Endothelial cell of hepatic sinusoid (primary cell): ENCODE measurements around the gene RXRB.

ENCODE experiments used
- in situ Hi-C: cut with HindIII; loops from 2 replicates; pipeline ENCODE4 v1.10.0; 2017; ENCODE audit warnings: low sequenced_read_pairs

Gene RXRB

DNA sequence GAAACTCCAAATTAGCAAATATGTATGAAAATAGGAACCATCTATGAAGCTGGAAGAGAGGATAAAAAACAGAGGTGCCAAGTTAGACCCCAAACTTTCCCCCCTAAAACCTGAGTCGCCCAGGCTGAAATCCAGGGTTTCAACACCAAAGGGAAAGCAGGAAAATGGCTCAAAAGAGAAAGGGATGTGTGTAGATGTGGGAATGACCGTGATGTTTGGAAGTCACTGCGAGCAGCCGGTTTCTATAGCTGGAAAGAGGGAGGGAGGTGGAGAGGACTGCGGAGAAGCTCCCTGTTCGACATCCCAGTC, 12.3 kb upstream of the RXRB start:
- in situ Hi-C loops: no loop called here

DNA sequence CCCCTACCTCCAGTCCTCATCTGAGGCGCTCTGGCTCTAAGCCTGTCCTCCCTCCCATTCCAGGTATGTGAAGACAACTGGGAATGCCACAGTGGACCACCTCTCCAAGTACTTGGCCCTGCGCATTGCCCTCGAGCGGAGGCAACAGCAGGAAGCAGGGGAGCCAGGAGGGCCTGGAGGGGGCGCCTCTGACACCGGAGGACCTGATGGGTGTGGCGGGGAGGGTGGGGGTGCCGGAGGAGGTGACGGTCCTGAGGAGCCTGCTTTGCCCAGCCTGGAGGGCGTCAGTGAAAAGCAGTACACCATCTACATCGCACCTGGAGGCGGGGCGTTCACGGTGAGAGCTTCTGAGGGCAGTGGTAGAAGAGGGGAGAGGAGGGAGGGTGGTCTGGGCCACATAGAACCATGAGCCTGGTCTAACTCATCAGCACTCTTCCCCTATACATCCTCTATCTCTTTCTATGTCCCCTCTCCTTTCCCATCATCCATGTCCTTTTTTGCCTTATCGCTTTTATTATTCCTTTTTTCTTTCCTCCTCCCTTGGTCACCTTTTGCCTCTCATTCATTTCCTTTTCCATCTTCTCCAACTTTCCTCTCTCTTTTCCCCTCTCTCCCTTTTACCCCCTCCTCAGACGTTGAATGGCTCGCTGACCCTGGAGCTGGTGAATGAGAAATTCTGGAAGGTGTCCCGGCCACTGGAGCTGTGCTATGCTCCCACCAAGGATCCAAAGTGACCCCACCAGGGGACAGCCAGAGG, 11.4 kb upstream of the RXRB start:
- in situ Hi-C loops: no loop called here

DNA sequence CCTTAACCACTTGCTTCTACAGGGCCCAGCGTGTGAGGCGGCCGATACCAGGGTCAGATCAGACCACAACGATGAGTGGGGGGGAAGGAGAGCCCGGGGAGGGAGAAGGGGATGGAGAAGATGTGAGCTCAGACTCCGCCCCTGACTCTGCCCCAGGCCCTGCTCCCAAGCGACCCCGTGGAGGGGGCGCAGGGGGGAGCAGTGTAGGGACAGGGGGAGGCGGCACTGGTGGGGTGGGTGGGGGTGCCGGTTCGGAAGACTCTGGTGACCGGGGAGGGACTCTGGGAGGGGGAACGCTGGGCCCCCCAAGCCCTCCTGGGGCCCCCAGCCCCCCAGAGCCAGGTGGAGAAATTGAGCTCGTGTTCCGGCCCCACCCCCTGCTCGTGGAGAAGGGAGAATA, 10.7 kb upstream of the RXRB start:
- in situ Hi-C loops: no loop called here

DNA sequence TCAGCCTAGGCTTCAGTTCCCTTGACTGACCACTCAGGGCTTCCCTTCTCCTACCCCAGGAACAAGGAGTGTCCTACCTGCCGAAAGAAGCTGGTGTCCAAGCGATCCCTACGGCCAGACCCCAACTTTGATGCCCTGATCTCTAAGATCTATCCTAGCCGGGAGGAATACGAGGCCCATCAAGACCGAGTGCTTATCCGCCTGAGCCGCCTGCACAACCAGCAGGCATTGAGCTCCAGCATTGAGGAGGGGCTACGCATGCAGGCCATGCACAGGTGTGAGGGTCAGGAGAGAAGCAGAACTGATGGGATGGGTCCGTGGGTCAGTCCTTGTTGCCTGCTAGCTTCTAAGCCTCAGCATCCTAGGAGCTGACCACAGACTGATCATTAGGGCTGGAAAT, 9.4 kb upstream of the RXRB start:
- in situ Hi-C loops: loop anchor here (5.0 kb wide), 1 partner anchor 63 kb away; no protein-coding TSS in a partner anchor

DNA sequence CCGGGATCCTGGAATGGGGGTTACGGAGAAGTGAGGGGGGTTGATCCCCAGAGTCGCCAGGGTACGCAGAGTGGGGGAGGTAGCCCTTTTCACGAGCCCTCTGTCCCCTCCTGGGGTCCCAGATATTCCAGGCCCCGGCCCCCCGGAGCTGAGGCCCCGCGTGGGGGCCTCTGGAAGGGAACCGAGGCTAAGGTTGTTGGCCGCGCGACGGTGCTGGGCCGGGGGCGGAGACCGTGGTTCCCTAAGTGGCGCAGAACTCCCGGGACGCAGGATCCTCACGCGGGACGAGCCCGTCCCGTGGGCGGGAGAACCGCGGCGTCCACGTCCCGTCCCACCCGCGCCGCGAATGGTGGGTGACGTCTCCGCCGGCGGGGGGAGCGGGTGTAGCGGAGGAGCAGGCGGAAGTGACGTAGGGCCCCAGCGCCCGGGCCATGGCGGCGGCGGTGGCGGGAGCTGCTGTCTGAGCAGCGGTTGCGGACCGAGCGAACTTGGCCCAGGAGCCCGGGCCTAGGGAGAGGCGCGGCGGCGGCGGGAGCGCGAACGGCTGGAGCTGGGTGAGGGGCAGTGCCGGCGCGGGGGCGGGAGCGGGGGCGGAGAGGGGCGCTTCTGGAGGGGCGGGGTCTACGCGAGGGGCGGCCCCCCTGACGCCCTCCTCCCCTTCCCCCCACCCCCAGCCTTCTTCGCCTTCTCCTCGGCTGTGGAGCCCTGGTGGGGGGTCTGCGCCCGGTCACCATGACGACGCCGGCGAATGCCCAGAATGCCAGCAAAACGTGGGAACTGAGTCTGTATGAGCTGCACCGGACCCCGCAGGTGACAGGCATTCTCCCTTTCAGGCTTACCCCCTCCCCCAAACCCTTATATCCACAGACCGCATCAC, 7.9 kb upstream of the RXRB start, which contains the start of gene RING1:
TSS of gene RING1 (plus strand) at position 410 of the 877 bp plus-strand sequence. CDS start at position 733, 323 bp downstream.
- in situ Hi-C loops: loop anchor here (5.0 kb wide), 1 partner anchor 61 kb away; no protein-coding TSS in a partner anchor

DNA sequence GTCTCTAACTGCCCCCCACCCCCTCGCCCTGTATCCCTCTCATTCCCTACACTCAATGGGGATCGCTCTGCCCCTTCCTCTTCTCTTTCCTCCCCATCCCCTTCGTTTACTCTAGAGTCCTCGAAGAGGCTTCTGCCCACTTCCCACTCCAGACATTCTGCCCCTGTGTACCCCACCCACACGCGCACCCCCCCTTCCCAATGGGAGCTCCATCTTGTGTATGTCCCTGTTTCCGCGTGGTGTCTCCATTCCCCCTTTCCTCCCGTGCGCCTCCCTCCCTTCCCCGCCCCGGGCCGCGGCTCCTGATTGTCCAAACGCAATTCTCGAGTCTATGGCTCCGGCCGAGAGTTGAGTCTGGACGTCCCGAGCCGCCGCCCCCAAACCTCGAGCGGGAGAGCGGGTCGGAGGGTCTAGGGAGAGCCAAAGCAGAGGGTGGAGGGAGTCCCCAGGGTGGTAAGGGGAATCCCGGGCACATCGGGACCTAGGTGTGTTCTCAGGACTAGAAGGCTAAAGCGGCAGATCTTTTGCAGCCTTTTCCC, 7.2 kb upstream of the RXRB start:
- in situ Hi-C loops: loop anchor here (5.0 kb wide), 1 partner anchor 60 kb away; no protein-coding TSS in a partner anchor

DNA sequence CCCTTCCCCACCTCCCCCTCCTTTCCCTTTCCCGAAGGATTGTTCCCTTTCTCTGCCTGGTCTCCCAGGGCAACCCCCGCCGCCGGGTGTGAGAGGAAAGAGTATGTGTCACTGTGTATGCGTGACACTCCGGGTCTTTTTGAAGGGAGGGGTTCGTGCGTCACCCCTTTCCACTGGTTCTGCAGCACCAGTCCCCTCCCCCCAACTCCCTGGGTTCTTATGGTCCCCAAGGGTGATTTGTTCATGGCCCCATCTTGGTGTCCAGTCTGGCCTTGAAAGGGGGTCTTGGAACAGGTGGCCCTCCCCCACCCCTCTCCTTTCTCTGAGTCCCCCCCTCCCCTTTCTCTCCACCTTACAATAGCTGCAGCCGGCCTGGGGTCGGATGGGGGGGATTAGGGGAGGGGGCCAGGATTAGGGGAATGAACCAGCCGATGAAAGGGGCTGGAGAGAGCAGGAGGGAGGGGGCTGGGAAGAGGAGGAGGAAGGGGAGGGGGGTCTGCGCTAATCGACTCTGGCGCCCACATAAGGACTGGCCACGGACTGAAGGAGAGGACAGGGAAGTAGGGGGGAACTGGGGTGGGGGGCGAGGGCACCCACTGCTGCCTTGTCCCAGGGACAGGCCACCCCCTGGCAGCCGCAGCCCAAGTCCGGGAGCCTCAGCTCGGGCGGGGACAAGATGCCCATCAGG, 6.5 kb upstream of the RXRB start:
- in situ Hi-C loops: loop anchor here (5.0 kb wide), 1 partner anchor 60 kb away; no protein-coding TSS in a partner anchor

DNA sequence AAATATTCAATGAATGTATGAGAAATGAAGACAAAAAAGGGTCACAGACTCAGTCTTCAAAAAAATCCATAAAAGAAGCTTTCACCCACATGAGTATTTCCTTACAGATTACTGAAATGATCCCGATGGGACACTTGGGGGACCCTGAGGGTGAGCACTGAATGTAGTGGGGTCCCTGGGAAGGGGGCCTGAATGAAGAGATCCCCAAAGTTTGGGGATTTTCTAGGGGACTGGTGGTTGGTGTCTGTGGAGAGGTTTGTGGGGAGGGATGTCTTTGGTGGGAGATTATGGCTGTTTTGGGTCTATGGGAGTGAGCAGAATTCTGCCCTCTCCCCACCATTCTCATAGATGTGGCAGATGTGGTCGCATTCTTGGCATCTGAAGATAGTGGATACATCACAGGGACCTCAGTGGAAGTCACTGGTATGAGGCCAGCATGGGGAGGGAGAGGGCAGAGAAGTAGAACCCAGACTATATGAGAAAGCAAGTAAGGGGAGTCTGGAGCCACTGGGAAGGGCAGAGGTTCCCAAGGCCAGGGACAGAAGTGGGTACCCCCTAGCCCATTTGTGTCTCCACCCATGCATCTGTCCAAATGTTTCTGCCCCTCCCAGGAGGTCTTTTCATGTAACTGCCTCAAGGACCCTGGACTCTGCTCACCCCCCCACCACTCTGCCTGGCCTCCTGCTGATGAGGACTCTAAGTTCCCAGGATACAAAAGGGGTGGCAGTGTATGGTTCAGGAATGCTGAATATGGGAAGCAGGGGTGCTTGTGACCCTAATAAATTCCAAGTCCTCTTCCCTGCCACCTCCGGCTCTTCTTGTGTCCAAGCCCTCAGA, 5.8 kb upstream of the RXRB start:
- in situ Hi-C loops: loop anchor here (5.0 kb wide), 1 partner anchor 59 kb away; no protein-coding TSS in a partner anchor

DNA sequence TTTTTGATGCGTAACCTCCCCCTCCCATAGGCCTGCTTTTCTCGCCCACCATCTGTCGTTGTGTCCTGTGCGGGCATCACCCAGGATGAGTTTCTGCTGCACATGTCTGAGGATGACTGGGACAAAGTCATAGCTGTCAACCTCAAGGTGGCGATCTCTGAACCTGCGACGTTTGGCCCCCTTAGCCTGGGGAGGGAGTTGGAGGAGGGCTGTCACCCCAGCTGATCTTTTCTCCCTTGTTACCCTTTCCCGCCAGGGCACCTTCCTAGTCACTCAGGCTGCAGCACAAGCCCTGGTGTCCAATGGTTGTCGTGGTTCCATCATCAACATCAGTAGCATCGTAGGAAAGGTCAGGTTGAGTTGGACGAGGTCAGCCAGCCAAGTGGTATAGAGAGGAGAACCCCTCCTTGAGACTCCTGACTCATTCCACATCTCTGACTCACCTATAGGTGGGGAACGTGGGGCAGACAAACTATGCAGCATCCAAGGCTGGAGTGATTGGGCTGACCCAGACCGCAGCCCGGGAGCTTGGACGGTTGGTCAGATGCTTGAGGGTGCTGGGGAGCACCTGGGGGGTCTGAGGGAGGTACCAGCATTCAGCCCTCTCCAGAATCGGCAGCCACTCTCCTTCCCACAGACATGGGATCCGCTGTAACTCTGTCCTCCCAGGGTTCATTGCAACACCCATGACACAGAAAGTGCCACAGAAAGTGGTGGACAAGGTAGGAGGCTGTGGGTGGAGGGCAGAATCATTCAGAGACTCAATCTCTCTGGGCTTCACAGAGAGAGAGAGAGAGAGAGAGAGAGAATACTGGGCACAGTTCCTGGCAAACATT, 4.9 kb upstream of the RXRB start:
- in situ Hi-C loops: loop anchor here (5.0 kb wide), 1 partner anchor 58 kb away; no protein-coding TSS in a partner anchor

DNA sequence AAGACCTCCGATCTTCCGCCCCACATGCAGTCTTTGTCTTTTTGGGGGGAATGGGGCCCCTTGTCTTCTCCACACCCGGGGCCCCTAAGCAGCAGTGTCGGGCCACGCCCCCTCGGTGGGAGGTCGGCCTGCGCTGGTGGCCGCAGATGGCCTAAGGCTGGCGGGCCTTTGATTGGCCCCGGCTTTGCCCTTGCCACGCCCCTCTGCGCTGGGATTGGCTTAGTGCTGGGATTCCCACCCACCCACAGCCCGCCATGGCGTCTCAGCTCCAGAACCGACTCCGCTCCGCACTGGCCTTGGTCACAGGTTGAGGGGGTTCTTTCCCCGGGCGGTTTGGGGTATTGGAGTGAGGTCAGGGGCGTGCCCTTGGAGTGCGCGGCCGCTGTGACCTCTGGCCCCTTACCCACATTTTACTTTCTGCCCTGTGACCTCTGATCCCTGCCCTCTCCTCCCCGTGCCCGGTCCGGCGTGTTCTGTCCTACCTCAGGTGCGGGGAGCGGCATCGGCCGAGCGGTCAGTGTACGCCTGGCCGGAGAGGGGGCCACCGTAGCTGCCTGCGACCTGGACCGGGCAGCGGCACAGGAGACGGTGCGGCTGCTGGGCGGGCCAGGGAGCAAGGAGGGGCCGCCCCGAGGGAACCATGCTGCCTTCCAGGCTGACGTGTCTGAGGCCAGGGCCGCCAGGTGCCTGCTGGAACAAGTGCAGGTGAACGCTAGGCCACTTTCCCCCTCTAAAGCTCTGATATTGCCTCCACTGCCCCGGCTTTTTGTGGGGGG, 4.1 kb upstream of the RXRB start, which contains the start of gene HSD17B8:
TSS of gene HSD17B8 (plus strand) at position 241 of the 776 bp plus-strand sequence. CDS start at position 255, 14 bp downstream.
- in situ Hi-C loops: loop anchor here (5.0 kb wide), 1 partner anchor 57 kb away; no protein-coding TSS in a partner anchor

DNA sequence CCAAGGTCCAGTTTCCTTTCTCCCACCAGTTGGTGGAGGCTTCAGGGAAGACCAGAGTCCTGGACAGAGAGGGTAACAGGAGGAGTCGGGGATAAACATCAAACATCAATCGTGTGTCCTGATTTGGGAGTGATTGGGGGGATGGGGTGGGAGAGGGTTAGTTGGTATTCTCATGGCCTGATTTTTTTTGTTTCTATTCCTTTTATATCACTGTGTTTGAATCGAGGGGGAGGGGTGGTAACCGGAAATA, 3.6 kb upstream of the RXRB start:
- in situ Hi-C loops: no loop called here

DNA sequence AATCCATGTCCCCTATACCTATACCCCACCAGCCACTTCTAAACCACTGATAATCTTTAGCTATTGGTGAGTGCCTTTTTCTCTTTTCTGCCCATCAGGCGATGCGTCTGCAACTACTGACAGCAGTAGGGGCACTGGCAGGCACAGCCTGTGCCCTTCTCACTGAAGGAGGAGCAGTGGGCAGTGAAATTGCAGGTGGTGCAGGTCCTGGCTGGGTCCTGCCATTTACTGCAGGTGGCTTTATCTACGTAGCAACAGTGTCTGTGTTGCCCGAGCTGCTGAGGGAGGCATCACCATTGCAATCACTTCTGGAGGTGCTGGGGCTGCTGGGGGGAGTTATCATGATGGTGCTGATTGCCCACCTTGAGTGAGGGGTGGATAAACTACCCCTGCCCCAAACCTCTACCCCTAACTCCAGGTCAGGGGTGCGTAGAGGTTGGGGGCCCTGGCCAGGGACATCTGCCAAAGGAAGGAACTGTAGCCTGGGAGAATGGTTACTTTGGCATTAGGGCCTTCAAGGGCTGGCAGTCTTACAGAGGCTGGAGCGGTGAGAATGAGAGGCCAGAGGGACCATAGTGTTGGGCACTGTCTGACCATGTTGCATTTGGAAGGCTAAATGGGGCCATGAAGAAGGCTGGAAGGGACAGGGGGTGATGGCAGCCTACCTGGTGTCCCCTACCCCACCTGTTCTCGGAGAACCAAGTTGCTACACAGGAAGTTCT, 3.1 kb upstream of the RXRB start:
- in situ Hi-C loops: no loop called here

DNA sequence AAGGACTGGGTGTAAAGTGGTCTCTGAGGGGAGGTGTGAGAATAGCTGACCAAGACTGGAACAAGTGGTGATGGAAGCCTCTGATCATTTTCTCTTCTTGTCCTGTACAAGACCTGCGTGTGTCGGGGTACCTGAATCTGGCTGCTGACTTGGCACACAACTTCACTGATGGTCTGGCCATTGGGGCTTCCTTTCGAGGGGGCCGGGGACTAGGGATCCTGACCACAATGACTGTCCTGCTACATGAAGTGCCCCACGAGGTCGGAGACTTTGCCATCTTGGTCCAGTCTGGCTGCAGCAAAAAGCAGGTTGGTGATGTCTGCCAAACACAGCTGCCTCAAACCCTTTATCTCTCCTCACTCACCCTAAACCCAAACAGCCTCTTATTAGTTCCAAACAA, 2.3 kb upstream of the RXRB start:
- in situ Hi-C loops: no loop called here

DNA sequence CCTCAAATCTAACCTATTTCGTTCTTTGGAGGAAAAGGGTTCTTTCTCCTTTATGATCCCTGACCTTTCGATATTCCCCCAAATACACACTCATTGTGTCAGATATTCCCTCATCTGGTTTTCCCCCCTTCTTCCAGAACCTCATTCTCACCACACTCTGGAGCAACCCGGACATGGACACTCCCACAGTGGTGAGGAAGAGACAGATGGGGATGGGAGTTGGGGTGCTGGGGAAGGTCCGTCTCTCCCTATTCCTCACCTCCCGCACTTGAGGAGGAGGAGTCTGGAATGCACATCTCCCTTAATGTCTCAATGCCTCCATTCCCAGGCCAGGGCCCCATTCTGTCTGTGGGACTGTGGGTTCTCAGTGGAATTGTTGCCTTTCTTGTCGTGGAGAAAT, 1.5 kb upstream of the RXRB start:
- in situ Hi-C loops: no loop called here

DNA sequence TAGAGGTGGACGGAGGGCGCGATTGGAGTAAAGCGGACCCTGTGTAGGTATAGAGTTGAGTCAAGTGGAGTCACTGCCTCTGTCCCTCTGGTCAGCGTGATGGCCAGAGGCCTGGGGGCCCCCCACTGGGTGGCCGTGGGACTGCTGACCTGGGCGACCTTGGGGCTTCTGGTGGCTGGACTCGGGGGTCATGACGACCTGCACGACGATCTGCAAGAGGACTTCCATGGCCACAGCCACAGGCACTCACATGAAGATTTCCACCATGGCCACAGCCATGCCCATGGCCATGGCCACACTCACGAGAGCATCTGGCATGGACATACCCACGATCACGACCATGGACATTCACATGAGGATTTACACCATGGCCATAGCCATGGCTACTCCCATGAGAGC, 681 bp upstream of the RXRB start:
- in situ Hi-C loops: no loop called here

DNA sequence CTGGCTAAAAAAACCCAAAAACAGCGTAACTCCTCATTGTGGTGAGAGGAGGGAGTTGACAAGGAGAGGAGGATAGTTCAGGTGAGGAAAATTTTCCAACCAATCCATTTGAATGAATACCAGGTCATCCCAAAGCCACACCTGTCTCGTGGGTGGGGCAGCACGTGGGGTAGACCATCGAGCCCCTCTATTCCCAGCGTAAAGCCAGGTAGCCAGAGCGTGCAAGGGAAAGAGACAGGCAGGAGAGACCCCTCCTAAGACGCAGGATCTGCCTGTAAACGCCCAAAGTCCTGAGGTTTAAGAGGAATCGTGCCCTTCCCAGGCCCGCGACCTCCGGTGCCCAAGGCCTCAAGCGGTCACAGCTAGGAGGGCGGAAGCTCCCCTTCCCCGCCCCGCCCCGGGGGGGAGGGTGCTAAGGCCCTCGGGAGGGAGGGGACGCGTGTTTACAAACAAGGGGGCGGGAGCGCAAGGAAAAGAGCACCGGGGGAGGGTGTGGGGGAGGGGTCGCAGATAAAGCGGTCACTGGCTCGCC, 712 bp downstream of the RXRB start:
- in situ Hi-C loops: no loop called here

DNA sequence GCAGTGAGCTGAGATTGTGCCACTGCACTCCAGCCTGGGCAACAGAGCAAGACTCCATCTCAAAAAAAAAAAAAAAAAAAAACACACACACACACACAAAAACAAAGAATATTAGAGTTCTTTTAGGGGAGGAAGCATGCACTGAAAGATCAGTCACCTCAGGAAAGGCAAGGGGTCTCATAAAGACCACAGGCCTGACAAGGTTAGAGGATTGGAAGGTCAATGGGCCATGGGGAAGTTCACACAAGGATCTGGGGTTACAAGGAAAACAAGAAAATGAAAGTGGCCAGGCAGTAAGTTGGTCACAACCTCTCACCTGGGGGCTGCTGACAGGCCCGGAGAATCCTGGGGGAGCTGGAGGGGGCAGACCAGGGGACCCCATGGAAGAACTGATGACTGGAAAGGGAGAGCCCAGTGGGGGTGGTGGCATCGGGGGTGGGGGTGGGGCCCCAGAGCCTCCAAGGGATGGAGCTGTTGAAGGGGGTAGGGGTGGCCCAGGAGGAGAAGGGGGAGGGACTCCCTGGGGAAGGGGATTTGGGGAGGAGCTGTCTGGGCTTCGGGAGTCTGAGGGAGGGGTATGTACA, 1.5 kb downstream of the RXRB start:
- in situ Hi-C loops: no loop called here
